ENCODE results near the gene DFFB. TPM values are rescaled to one million over a fixed set of nuclear protein-coding genes. Genes with fewer than 3 reads are reported as not detected.

The DFFB gene
- total and polyA plus RNA-seq, 9 of the 15 experiments (the other 6 are each of a cell fraction or from before 2014, with no cell fraction given) = 2.3 to 15.8 (median 11.5) TPM

DNA sequence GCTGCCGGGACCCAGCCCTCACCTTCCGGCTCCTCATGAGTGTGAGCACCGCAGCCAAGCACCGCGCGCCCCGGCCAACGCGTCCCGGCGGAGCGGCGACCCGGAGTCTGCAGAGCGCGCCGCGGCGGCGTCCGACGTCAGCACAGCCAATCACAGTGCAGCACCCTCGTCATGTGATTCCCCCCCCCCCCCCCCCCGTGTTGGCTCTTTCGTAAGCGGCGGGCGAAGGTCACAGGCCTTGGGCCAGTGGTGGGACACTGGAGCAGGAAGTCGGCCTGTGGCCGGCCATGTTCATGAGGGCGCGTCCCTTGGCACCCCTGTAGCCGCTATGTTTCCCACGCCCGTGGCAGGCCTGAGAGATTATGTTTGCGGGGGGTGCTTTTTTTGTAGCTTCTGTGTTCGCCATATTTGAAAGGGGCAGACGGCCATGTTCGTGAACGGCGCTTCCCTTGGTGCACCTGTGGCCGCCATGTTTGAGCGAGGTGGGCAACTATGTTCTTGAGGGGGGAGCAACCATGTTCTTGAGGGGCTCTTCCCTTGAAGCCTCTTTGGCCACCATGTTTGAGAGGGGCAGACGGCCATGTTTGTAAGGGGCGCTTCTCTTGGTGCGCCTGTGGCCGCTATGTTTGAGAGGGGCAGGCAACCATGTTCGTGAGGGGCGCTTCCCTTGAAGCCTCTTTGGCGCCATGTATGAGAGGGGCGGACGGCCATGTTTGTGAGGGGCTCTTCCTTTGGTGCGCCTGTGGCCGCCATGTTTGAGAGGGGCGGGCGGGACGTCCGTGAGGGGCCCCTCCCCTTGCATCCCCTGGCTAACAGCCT lies 43.1 kb downstream of the DFFB start, which contains the start of gene C1orf174 (continued):
- TF ChIP-seq, protein P1, sequence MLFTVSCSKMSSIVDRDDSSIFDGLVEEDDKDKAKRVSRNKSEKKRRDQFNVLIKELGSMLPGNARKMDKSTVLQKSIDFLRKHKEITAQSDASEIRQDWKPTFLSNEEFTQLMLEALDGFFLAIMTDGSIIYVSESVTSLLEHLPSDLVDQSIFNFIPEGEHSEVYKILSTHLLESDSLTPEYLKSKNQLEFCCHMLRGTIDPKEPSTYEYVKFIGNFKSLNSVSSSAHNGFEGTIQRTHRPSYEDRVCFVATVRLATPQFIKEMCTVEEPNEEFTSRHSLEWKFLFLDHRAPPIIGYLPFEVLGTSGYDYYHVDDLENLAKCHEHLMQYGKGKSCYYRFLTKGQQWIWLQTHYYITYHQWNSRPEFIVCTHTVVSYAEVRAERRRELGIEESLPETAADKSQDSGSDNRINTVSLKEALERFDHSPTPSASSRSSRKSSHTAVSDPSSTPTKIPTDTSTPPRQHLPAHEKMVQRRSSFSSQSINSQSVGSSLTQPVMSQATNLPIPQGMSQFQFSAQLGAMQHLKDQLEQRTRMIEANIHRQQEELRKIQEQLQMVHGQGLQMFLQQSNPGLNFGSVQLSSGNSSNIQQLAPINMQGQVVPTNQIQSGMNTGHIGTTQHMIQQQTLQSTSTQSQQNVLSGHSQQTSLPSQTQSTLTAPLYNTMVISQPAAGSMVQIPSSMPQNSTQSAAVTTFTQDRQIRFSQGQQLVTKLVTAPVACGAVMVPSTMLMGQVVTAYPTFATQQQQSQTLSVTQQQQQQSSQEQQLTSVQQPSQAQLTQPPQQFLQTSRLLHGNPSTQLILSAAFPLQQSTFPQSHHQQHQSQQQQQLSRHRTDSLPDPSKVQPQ (CRISPR knock-in tag; IDR thresholded peaks at IDR 0.05; ENCODE audit: borderline replicate concordance) = no peak
- TF ChIP-seq BACH1 (tag; IDR thresholded peaks at IDR 0.05) = peak; percentile 92
- TF ChIP-seq POLR2H (tag; IDR thresholded peaks at IDR 0.05; ENCODE audit: low read depth) = peak; percentile 79
- TF ChIP-seq ZNF77 (CRISPR knock-in tag; IDR thresholded peaks at IDR 0.05) = no peak
- TF ChIP-seq TOE1 (IDR thresholded peaks at IDR 0.05; ENCODE audit: borderline replicate concordance) = peak; percentile 83; the same call in 1 of the 2 replicates
- no peak for TF ChIP-seq TOE1 (CRISPR knock-in tag; IDR thresholded peaks at IDR 0.05; ENCODE audit: borderline replicate concordance, low read depth)
- TF ChIP-seq ZKSCAN8 (CRISPR knock-in tag; IDR thresholded peaks at IDR 0.05) = peak; percentile 87; the same call in 1 of the 2 replicates
- no peak for TF ChIP-seq SMAD2 (IDR thresholded peaks at IDR 0.05; ENCODE audit: low read depth, low read length)
- TF ChIP-seq, protein P2, sequence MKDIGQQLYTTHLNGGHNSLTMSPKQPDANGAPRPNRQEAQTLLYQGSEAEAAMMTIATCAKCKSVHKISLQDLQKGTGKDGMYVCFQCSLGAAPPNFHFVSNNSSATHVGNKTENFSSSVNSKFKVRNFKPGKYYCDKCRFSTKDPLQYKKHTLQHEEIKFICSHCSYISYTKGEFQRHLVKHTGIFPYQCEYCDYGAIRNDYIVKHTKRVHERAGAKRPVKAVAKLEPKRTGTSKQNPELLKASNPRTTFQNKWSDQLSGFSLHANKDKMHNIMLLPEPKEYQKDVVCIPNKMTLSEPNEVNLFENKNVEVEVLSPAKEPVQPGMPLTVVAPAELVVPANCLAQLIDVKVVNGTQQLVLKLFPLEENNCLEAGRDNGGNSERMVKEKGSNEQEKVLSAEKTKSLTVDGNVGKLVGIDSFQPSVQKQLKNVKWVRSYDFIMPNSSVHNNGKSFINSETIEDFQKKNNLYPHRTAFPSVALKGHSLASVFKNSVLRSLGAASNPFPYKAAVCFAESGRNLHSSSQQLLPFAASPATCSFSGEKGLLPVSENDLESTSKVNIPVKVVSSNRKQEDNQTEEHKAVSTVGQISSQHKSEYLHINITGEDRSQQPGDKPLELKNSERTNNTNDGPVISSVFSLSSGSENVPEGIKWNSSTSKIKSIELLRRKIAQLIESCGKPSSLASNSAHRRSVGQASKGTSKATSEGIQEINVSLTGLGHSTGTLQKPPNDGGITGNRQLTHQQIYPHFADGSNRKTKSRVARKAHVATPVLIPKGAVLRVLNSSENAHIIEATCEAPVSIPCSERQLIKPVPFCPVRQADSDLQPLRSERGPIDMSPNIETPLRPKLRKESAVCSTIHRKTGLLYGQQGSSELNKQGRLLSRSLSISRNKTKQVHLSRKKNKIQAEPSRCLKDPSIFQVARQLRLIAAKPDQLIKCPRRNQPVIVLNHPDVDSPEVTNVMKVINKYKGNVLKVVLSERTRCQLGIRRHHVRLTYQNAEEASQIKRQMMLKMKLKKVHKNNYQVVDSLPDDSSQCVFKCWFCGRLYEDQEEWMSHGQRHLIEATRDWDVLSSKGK (CRISPR knock-in tag; IDR thresholded peaks at IDR 0.05) = no peak
- TF ChIP-seq ZSCAN32 (CRISPR knock-in tag; IDR thresholded peaks at IDR 0.05) = no peak
- TF ChIP-seq, protein P3, sequence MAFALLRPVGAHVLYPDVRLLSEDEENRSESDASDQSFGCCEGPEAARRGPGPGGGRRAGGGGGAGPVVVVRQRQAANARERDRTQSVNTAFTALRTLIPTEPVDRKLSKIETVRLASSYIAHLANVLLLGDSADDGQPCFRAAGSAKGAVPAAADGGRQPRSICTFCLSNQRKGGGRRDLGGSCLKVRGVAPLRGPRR (CRISPR knock-in tag; IDR thresholded peaks at IDR 0.05) = no peak
- TF ChIP-seq NFYB (IDR thresholded peaks at IDR 0.05; ENCODE audit: extremely low read depth, insufficient read length) = peak; percentile 21
- TF ChIP-seq, protein P4, sequence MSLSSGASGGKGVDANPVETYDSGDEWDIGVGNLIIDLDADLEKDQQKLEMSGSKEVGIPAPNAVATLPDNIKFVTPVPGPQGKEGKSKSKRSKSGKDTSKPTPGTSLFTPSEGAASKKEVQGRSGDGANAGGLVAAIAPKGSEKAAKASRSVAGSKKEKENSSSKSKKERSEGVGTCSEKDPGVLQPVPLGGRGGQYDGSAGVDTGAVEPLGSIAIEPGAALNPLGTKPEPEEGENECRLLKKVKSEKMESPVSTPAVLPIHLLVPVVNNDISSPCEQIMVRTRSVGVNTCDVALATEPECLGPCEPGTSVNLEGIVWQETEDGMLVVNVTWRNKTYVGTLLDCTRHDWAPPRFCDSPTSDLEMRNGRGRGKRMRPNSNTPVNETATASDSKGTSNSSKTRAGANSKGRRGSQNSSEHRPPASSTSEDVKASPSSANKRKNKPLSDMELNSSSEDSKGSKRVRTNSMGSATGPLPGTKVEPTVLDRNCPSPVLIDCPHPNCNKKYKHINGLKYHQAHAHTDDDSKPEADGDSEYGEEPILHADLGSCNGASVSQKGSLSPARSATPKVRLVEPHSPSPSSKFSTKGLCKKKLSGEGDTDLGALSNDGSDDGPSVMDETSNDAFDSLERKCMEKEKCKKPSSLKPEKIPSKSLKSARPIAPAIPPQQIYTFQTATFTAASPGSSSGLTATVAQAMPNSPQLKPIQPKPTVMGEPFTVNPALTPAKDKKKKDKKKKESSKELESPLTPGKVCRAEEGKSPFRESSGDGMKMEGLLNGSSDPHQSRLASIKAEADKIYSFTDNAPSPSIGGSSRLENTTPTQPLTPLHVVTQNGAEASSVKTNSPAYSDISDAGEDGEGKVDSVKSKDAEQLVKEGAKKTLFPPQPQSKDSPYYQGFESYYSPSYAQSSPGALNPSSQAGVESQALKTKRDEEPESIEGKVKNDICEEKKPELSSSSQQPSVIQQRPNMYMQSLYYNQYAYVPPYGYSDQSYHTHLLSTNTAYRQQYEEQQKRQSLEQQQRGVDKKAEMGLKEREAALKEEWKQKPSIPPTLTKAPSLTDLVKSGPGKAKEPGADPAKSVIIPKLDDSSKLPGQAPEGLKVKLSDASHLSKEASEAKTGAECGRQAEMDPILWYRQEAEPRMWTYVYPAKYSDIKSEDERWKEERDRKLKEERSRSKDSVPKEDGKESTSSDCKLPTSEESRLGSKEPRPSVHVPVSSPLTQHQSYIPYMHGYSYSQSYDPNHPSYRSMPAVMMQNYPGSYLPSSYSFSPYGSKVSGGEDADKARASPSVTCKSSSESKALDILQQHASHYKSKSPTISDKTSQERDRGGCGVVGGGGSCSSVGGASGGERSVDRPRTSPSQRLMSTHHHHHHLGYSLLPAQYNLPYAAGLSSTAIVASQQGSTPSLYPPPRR (CRISPR knock-in tag; IDR thresholded peaks at IDR 0.05; ENCODE audit: borderline replicate concordance) = no peak

Measured in K562 (cell line).